Smooth muscle cell (in vitro differentiated cells): ENCODE data around the gene SYNGR3. TPM values are rescaled to one million over a fixed set of nuclear protein-coding genes. Genes with fewer than 3 reads are reported as not detected.

Source experiments
- DNase-seq: peaks from one replicate; lab custom pipeline; 2025; ENCODE audit not compliant: unreplicated experiment; lab: John Stamatoyannopoulos, UW
- H2AFZ ChIP-seq: fragments of 200-600 bp; sonication (generic); 2 replicates; pipeline ENCODE4 v1.6.0; 2016; ENCODE audit warnings: antibody characterized with exemption, low read depth, mild to moderate bottlenecking
- H3F3A ChIP-seq: fragments of 200-600 bp; sonication (generic); 2 replicates; pipeline ENCODE4 v1.6.0; 2017; ENCODE audit warnings: antibody characterized with exemption, low read depth
- H3K27ac ChIP-seq: fragments of 200-600 bp; sonication (generic); 2 replicates; pipeline ENCODE4 v1.5.1; 2016; ENCODE audit warnings: low read depth, mild to moderate bottlenecking
- H3K27me3 ChIP-seq: fragments of 200-600 bp; sonication (generic); 2 replicates; pipeline ENCODE4 v1.6.1; 2016; ENCODE audit warnings: low read depth, mild to moderate bottlenecking
- H3K36me3 ChIP-seq: fragments of 200-600 bp; sonication (generic); 2 replicates; pipeline ENCODE4 v1.5.1; 2016; ENCODE audit warnings: low read depth
- H3K4me1 ChIP-seq: fragments of 200-600 bp; sonication (generic); 2 replicates; pipeline ENCODE4 v1.5.1; 2016; ENCODE audit warnings: low read depth
- H3K4me2 ChIP-seq: fragments of 200-600 bp; sonication (generic); 2 replicates; pipeline ENCODE4 v1.6.0; 2016; ENCODE audit warnings: mild to moderate bottlenecking
- H3K4me3 ChIP-seq: fragments of 200-600 bp; sonication (generic); 2 replicates; pipeline ENCODE4 v1.5.1; 2016; ENCODE audit warnings: mild to moderate bottlenecking
- H3K79me2 ChIP-seq: fragments of 200-600 bp; sonication (generic); 2 replicates; pipeline ENCODE4 v1.6.0; 2016; ENCODE audit warnings: low read depth, mild to moderate bottlenecking
- H3K9ac ChIP-seq: fragments of 200-600 bp; sonication (generic); 2 replicates; pipeline ENCODE4 v1.6.0; 2016; ENCODE audit warnings: low read depth
- H3K9me3 ChIP-seq: fragments of 200-600 bp; sonication (generic); replicated peaks from 2 replicates; pipeline ENCODE4 v1.5.1; 2016; ENCODE audit warnings: low read depth
- H4K20me1 ChIP-seq: fragments of 200-600 bp; sonication (generic); 2 replicates; pipeline ENCODE4 v1.6.0; 2016; ENCODE audit warnings: low read depth
- WGBS: methylation state at CpG from one replicate; pipeline ENCODE4 v1.1.7; 2016; ENCODE audit warnings: low lambda C conversion rate; 5-methylcytosine and 5-hydroxymethylcytosine counted together
- polyA plus RNA-seq: library from polyadenylated mRNA; unstranded; fragments of >200 nt; fragmentation: Nextera tagmentation; extraction: Ambion mirVana; gene quantifications from 2 replicates; pipeline ENCODE4 v1.2.1, GENCODE V29; 2016
- total RNA-seq: library from RNA; depleted of rRNA; stranded (reverse); fragments of >200 nt; gene quantifications from 2 replicates; pipeline ENCODE4 v1.2.3, GENCODE V29; 2014
- TF ChIP-seq, protein P1 (sequence below): fragments of 200-600 bp; sonication (generic); IDR thresholded peaks from 2 replicates; pipeline ENCODE4 v1.5.1; 2017; ENCODE audit warnings: borderline replicate concordance, mild to moderate bottlenecking, antibody characterized with exemption; ENCODE audit not compliant: insufficient read depth, poor library complexity, severe bottlenecking

The SYNGR3 gene
- total and polyA plus RNA-seq, 2 experiments from 2014 or later = 3.0 to 8.7 TPM

DNA sequence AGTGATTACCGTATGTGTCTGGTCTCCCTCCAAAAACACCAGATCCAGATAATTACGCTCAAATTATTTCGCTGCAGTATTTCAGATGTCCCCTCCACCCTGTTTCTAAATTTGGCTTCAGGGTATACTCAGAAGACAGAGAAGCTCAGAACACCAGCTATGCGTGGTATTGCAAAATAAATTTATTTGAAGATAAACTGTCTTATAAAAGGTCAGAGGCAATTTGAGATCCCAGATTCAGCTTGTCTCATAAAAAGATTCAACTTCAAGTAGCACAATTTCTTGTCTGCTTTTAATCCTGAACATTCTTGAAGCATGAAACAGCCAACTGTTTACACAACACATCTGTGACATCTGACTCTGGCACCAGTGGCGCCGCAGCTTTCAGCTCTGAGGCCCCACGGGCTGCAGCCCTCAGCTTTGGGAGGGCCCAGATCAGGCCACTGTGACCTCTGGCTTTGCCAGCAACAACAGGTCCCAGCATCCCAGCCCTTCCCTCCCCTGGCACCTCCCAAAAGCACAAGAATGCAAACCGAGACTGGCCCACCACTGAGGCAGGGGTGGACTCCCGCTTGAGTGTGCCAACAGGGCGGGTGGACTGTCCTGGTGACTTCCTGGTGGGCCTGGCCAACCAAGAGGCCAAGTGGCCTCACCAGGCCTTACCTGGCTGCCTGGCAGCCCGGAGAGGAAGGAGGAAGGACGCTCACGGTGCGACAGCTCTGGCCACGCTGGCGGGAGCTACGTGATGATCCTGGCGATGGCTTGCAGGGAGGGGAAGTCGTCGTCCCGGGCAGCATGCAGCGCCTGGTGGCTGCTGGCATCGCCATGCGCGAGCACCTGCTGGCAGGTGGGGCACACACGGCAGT lies 8.0 kb downstream of the SYNGR3 start:
- WGBS = 83% methylated on average over 26 of the region's 26 CpGs
- DNase-seq = no peak
- no peaks in the 10 kb centered on the region for H3K9me3 ChIP-seq
- H3K4me2 ChIP-seq = peak overlapping the region; percentile 5
- H3K4me3 ChIP-seq = no peak overlapping the region
- H3K4me1 ChIP-seq = no peaks in the 10 kb centered on the region
- peak overlapping the region; percentile 45 for H3K27ac ChIP-seq
- TF ChIP-seq, protein P1, sequence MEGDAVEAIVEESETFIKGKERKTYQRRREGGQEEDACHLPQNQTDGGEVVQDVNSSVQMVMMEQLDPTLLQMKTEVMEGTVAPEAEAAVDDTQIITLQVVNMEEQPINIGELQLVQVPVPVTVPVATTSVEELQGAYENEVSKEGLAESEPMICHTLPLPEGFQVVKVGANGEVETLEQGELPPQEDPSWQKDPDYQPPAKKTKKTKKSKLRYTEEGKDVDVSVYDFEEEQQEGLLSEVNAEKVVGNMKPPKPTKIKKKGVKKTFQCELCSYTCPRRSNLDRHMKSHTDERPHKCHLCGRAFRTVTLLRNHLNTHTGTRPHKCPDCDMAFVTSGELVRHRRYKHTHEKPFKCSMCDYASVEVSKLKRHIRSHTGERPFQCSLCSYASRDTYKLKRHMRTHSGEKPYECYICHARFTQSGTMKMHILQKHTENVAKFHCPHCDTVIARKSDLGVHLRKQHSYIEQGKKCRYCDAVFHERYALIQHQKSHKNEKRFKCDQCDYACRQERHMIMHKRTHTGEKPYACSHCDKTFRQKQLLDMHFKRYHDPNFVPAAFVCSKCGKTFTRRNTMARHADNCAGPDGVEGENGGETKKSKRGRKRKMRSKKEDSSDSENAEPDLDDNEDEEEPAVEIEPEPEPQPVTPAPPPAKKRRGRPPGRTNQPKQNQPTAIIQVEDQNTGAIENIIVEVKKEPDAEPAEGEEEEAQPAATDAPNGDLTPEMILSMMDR = no peak
- H3K27me3 ChIP-seq = no peaks in the 10 kb centered on the region
- H3K9ac ChIP-seq = no peak overlapping the region
- no peak overlapping the region for H2AFZ ChIP-seq
- H4K20me1 ChIP-seq = peaks cover 28% of the 10 kb centered on the region
- peaks cover 25% of the 10 kb centered on the region for H3F3A ChIP-seq
- H3K79me2 ChIP-seq = peaks cover 4% of the 10 kb centered on the region
- H3K36me3 ChIP-seq = no peaks in the 10 kb centered on the region

DNA sequence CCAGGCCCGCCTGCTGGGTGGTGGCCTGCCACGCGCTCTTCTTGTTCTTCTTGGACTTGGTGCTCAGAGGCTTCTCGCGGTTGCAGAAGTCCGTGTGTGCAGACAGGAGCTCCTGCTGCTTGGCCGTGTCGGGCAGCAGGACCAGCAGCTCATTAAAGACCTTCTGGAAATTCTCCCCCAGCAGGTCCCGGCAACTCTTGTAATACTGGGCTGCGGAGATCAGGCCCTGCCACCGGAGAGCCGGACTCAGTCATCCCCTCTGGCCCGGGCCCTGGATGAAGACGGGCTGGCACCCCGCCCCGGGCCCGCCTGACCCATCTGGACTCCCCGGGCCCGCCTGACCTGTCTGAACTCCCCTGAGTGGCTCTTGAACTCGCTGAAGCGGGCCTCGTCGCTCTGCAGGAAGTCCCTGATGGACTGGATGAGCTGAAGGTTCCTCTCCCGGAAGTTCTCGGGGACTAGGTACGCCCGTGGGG lies 8.6 kb downstream of the SYNGR3 start:
- H3K36me3 ChIP-seq = no peaks in the 10 kb centered on the region
- H3K27ac ChIP-seq = no peak overlapping the region
- H4K20me1 ChIP-seq = peaks cover 35% of the 10 kb centered on the region
- 94% methylated on average over 25 of the region's 27 CpGs for WGBS
- H3K4me1 ChIP-seq = no peaks in the 10 kb centered on the region
- H3K9ac ChIP-seq = no peak overlapping the region
- no peak overlapping the region for H3K4me2 ChIP-seq
- no peaks in the 10 kb centered on the region for H3K27me3 ChIP-seq
- no peaks in the 10 kb centered on the region for H3K9me3 ChIP-seq
- peaks cover 25% of the 10 kb centered on the region for H3F3A ChIP-seq
- TF ChIP-seq, protein P1 = no peak
- peaks cover 7% of the 10 kb centered on the region for H3K79me2 ChIP-seq
- H2AFZ ChIP-seq = no peak overlapping the region
- H3K4me3 ChIP-seq = no peak overlapping the region
- no peak for DNase-seq

DNA sequence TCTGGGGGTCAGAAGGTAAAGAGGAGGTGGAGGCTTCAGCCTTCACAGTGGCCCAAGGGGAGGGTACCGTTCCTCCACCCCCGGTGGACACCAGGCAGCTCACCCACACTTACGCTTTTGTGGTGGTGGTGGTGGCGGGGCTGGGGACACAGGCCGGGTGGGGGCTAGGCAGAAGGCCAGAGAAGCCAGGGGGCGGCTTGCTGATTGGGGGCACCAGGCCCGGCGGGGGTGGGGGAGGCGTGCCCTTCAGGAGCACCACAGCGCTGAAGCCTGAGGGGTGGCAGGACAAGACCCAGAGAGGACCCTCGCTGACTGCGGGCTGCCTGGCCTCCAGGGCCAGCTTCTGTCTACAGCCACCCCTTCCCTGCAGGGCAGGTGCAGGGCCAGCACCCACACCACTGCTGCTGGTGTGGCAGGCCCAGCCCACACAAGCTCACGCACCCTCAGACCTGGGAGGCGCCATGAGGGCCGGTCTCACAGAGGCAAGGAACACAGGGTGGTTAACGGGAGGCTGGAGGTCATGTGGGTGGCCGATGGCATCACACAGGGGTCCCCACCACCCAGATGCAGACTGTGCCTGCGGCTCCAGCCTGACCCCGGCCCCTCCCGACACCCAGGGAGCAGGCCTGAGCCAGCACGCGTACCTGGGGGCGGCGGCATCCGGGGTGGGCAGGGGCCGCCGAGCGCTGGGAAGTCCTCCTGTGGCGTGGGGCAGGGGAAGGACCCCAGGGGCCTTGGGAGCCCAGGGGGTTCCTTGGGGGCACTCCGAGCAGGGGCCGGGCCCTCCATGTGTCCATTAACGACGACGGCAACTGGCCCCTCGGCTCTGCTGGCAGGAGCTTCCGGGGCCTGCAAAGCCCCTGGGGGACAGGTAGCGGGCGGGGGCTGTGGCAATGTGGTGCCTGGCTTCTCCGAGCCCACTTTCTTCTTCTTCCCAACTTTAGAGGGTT lies 9.4 kb downstream of the SYNGR3 start:
- peaks cover 25% of the 10 kb centered on the region for H3F3A ChIP-seq
- H3K4me1 ChIP-seq = peaks cover 2% of the 10 kb centered on the region
- no peak overlapping the region for H3K9ac ChIP-seq
- H3K36me3 ChIP-seq = no peaks in the 10 kb centered on the region
- H3K27me3 ChIP-seq = no peaks in the 10 kb centered on the region
- no peak overlapping the region for H3K27ac ChIP-seq
- H3K4me3 ChIP-seq = no peak overlapping the region
- WGBS = 98% methylated on average over 27 of the region's 39 CpGs
- peaks cover 13% of the 10 kb centered on the region for H3K79me2 ChIP-seq
- H2AFZ ChIP-seq = no peak overlapping the region
- H4K20me1 ChIP-seq = peaks cover 42% of the 10 kb centered on the region
- no peak overlapping the region for H3K4me2 ChIP-seq
- DNase-seq = no peak
- no peaks in the 10 kb centered on the region for H3K9me3 ChIP-seq
- TF ChIP-seq, protein P1 = no peak
